ELR (cell line): ENCODE data around the gene SH3RF1.
"Not testable (repeated sequence)": the region's sequence is repeated elsewhere in the genome, so short reads cannot be mapped to it uniquely, and the experiment has no call there.

Source experiments
- DNase-seq: peaks from one replicate; pipeline ENCODE4 v3.0.0-alpha.2; 2015; ENCODE audit warnings: low read depth

The SH3RF1 gene

GRCh38 chr4:169270810-169271691 is at the start of gene SH3RF1:
Gene SH3RF1, minus strand, starts transcription at chr4:169270956. Its CDS starts 1,744 bp downstream, at chr4:169269212.
- DNase-seq: peak; percentile 90

GRCh38 chr4:169315530-169316343 is 45.0 kb upstream of the SH3RF1 start:
- peak; percentile 71 for DNase-seq

- DNase-seq: peak; percentile 82
These were observed 44.1 kb upstream of the SH3RF1 start for GRCh38 chr4:169314906-169315305.

- DNase-seq: no peak
These were observed 43.0 kb upstream of the SH3RF1 start for GRCh38 chr4:169313732-169314131.

- no peak for DNase-seq
These were observed 42.1 kb upstream of the SH3RF1 start for GRCh38 chr4:169312690-169313422.

GRCh38 chr4:169311643-169312365 is 41.0 kb upstream of the SH3RF1 start:
- peak; percentile 73 for DNase-seq

GRCh38 chr4:169309326-169309967 is 38.7 kb upstream of the SH3RF1 start:
- DNase-seq: no peak

GRCh38 chr4:169307576-169307975 is 36.8 kb upstream of the SH3RF1 start:
- DNase-seq: no peak

GRCh38 chr4:169305651-169306050 is 34.9 kb upstream of the SH3RF1 start:
- no peak for DNase-seq

GRCh38 chr4:169305173-169305572 is 34.4 kb upstream of the SH3RF1 start:
- no peak for DNase-seq

GRCh38 chr4:169295822-169296221 is 25.1 kb upstream of the SH3RF1 start:
- DNase-seq: no peak

GRCh38 chr4:169293343-169294176 is 22.8 kb upstream of the SH3RF1 start:
- no peak for DNase-seq

GRCh38 chr4:169287983-169288382 is 17.2 kb upstream of the SH3RF1 start:
- not testable (repeated sequence) for DNase-seq

- DNase-seq: peak; percentile 18
These were observed 16.0 kb upstream of the SH3RF1 start for GRCh38 chr4:169286562-169287301.

GRCh38 chr4:169283114-169283509 is 12.4 kb upstream of the SH3RF1 start:
- peak; percentile 95 for DNase-seq

GRCh38 chr4:169282429-169283113 is 11.8 kb upstream of the SH3RF1 start:
- DNase-seq: peak; percentile 76

GRCh38 chr4:169279108-169279507 is 8.4 kb upstream of the SH3RF1 start:
- DNase-seq: no peak

- DNase-seq: no peak
These were observed 7.9 kb upstream of the SH3RF1 start for GRCh38 chr4:169278624-169279023.

GRCh38 chr4:169277838-169278237 is 7.1 kb upstream of the SH3RF1 start:
- not testable (repeated sequence) for DNase-seq
